ENCODE results near the gene SSUH2.

Gene SSUH2

DNA sequence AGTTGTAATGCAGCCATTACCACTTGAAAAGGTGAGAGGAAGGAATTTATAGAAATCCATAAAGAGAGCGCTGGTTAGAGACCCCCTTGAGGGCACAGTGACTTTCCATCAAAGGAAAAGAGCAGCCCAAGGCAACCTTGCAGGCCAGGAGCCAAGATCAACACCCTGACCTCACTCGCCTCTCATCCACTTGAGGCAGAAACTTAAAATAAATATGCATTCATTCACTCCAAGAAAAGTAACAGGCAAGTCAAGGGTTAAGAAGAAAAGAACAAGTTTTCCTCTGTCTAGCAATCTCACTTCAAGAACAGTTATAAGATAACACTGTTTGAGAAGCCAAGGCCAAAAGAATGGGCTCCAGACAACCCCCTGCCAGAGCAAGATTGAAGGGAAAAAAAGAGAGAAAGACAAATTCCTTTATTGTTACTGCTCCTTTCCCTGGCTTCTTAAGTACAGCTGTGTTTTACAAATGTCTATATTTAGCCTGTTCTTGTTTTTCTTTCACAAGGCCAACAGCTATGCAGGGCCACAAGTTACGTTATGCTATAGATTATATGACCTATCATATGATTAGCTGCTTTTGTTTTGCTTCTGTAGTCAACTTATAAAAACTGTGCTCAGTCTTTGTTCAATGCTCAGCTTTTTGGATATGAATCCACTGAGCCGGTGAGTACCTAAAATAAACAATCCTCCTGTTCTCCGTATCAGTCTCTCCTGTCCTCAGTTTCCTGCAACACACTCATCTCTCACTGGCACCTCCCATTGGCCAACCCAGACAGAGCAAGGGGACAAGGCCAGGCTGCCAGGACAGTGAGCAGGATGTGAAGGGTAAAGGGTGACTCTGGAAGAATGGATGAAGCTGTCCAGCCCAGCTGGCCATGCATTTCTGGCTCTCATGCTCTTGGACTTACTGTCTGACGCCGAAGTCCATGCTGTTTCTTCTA lies 15.8 kb upstream of the SSUH2 start:
- no peak for ATAC-seq (ENCODE audit: low read depth)
- Histone ChIP-seq H3K4me3 (ENCODE audit: severe bottlenecking) (no peak overlapping the region), H3K27ac (ENCODE audit: poor library complexity, severe bottlenecking) (no peak overlapping the region), H3K36me3 (ENCODE audit: low read depth) (no peaks in the 10 kb centered on the region), H3K27me3 (ENCODE audit: insufficient read depth, poor library complexity, severe bottlenecking) (no peaks in the 10 kb centered on the region), H3K9me3 (ENCODE audit: severe bottlenecking) (no peaks in the 10 kb centered on the region), H3K4me1 (ENCODE audit: insufficient read depth, poor library complexity, severe bottlenecking) (peaks cover 10% of the 10 kb centered on the region)
- DNase-seq (ENCODE audit: low spot score) = no peak
- TF ChIP-seq, protein P1, sequence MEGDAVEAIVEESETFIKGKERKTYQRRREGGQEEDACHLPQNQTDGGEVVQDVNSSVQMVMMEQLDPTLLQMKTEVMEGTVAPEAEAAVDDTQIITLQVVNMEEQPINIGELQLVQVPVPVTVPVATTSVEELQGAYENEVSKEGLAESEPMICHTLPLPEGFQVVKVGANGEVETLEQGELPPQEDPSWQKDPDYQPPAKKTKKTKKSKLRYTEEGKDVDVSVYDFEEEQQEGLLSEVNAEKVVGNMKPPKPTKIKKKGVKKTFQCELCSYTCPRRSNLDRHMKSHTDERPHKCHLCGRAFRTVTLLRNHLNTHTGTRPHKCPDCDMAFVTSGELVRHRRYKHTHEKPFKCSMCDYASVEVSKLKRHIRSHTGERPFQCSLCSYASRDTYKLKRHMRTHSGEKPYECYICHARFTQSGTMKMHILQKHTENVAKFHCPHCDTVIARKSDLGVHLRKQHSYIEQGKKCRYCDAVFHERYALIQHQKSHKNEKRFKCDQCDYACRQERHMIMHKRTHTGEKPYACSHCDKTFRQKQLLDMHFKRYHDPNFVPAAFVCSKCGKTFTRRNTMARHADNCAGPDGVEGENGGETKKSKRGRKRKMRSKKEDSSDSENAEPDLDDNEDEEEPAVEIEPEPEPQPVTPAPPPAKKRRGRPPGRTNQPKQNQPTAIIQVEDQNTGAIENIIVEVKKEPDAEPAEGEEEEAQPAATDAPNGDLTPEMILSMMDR (IDR thresholded peaks at IDR 0.05; ENCODE audit: poor library complexity, severe bottlenecking) = no peak

DNA sequence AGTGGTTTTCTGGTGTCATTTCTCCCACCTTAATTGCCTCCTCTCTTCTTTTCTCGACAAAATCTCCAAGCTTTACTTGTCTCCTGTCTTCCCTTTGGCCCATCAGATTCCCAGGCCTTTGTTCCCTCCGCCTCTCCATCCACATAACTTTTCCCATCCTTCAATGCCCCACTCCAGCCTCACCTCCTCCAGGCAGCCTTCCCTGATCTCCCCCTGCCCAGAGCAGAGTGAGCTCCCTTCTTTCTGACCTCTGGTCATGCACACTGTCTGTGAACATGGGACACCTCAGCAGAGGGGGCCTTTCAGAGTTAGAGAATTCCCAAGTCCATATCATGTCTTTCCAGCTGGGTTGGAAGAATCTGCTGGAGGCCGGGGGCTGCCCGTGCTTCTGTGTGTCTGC lies 14.6 kb upstream of the SSUH2 start:
- H3K4me1 ChIP-seq (ENCODE audit: insufficient read depth, poor library complexity, severe bottlenecking) = peaks cover 10% of the 10 kb centered on the region
- no peaks in the 10 kb centered on the region for H3K9me3 ChIP-seq (ENCODE audit: severe bottlenecking)
- TF ChIP-seq, protein P1 (IDR thresholded peaks at IDR 0.05; ENCODE audit: poor library complexity, severe bottlenecking) = no peak
- DNase-seq (ENCODE audit: low spot score) = no peak
- no peaks in the 10 kb centered on the region for H3K36me3 ChIP-seq (ENCODE audit: low read depth)
- H3K4me3 ChIP-seq (ENCODE audit: severe bottlenecking) = no peak overlapping the region
- H3K27me3 ChIP-seq (ENCODE audit: insufficient read depth, poor library complexity, severe bottlenecking) = no peaks in the 10 kb centered on the region
- no peak overlapping the region for H3K27ac ChIP-seq (ENCODE audit: poor library complexity, severe bottlenecking)
- ATAC-seq (ENCODE audit: low read depth) = no peak

DNA sequence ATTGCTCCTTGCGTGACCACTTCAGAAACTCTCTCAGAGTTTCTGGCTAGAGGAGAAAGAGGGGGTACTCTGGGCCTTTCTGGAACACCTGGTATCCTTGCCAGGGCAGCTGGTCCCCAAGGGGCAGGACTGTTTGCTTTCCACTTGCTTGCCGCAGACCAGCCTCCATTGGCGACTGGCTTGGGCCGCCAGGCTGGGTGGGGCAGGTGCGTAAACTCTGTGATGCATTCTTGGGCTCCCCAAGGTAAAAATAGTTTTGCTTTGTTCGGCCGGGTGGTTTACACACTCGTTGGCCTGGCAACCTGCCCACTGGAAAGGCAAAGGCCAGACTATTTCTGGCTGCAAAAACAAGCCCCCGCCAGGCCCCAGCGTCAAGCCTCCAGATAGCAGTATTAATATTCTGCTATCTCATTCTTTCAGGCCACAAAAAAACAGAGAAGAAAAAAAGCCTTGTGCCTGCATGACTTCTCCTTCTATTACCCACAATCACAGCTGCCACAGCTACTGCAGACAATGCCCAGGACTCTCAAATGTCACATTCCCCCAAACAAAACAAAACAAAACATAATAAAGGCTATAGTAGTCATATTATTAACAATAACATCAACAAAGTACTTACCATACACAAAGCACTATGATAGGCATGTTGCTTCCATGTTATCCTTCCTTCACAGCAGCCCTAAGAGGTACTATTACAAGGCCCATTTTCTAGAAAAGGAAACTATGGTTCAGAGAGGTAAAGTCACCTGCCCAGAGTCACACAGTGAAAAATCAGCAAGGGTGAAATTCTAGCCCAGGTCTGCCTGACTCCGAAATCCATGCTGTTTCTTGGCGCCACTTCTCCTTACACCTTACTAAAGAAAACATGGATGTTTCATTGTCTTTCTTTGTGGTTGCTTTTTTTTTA lies 14.0 kb upstream of the SSUH2 start:
- peak; percentile 92 for ATAC-seq (ENCODE audit: low read depth)
- H3K4me3 ChIP-seq (ENCODE audit: severe bottlenecking) = no peak overlapping the region
- H3K4me1 ChIP-seq (ENCODE audit: insufficient read depth, poor library complexity, severe bottlenecking) = peaks cover 10% of the 10 kb centered on the region
- TF ChIP-seq, protein P1 (IDR thresholded peaks at IDR 0.05; ENCODE audit: poor library complexity, severe bottlenecking) = no peak
- no peaks in the 10 kb centered on the region for H3K36me3 ChIP-seq (ENCODE audit: low read depth)
- H3K27me3 ChIP-seq (ENCODE audit: insufficient read depth, poor library complexity, severe bottlenecking) = no peaks in the 10 kb centered on the region
- H3K9me3 ChIP-seq (ENCODE audit: severe bottlenecking) = no peaks in the 10 kb centered on the region
- no peak overlapping the region for H3K27ac ChIP-seq (ENCODE audit: poor library complexity, severe bottlenecking)
- DNase-seq (ENCODE audit: low spot score) = peak; percentile 85

DNA sequence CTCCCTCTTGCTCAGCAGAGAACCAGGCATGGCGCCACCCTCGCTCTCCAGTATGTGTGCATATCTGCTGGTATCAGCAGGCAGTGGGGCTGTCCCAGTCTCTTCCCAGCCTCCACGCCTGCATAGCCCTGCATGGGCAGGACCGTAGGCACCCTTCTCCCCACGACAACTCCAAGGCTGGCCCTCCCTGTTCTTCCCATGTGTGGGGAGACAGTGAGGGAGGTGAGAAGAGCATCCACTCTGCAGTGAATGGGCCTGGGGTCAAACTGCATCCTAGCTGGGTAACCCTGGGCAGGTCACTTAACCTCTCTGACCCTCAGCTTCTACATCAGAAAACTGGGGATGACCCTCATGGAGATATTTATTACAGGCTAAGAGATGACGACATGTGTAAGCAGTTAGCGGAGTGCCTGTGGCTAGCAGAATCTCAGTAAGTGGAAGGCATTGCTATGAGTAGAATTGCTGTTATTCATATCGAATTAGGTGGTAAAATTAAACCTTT lies 13.3 kb upstream of the SSUH2 start:
- Histone ChIP-seq H3K9me3 (ENCODE audit: severe bottlenecking) (no peaks in the 10 kb centered on the region), H3K4me3 (ENCODE audit: severe bottlenecking) (no peak overlapping the region), H3K27me3 (ENCODE audit: insufficient read depth, poor library complexity, severe bottlenecking) (no peaks in the 10 kb centered on the region), H3K36me3 (ENCODE audit: low read depth) (no peaks in the 10 kb centered on the region), H3K27ac (ENCODE audit: poor library complexity, severe bottlenecking) (no peak overlapping the region), H3K4me1 (ENCODE audit: insufficient read depth, poor library complexity, severe bottlenecking) (peaks cover 10% of the 10 kb centered on the region)
- TF ChIP-seq, protein P1 (IDR thresholded peaks at IDR 0.05; ENCODE audit: poor library complexity, severe bottlenecking) = no peak
- no peak; the same call in 2 of the 3 replicates for ATAC-seq (ENCODE audit: low read depth)
- DNase-seq (ENCODE audit: low spot score) = no peak

Measured in RWPE2 (cell line).